ENCODE results near the gene NACA2. TPM values are rescaled to one million over a fixed set of nuclear protein-coding genes. Genes with fewer than 3 reads are reported as not detected.

The NACA2 gene
- total RNA-seq, 1 experiment from 2014 or later: not detected

- ChIA-PET CTCF (no interaction called here), POLR2A (ENCODE audit: unreplicated experiment) (interaction anchor here (0.7 kb wide), 1 partner anchor 226 kb away, joined by 7 read pairs; no protein-coding TSS in a partner anchor)
- BruUV-seq (replicated peaks): no TSS peak
- Histone ChIP-seq H3K27me3 (ENCODE audit: low read length) (no peaks in the 10 kb centered on the region), H4K20me1 (ENCODE audit: low read length) (no peaks in the 10 kb centered on the region), H2AFZ (ENCODE audit: low read length) (no peak overlapping the region), H3K79me2 (ENCODE audit: low read length) (no peaks in the 10 kb centered on the region), H3F3A (ENCODE audit: low read length, unreplicated experiment) (no peaks in the 10 kb centered on the region), H3K9me3 (ENCODE audit: low read length) (peaks cover 10% of the 10 kb centered on the region), H3K27ac (ENCODE audit: low read length) (no peak overlapping the region), H3K4me1 (ENCODE audit: insufficient read depth, low read length) (no peaks in the 10 kb centered on the region), H3K9ac (ENCODE audit: low read length) (no peak overlapping the region), H3K4me2 (ENCODE audit: low read length) (no peak overlapping the region), H3K36me3 (ENCODE audit: low read depth, low read length) (no peaks in the 10 kb centered on the region), H3K9me2 (replicated peaks; ENCODE audit: low read length) (no peaks in the 10 kb centered on the region), H3K4me3 (ENCODE audit: low read length) (no peak overlapping the region)
- DNase-seq: no peak
- intact Hi-C loops (cut with micrococcal nuclease): no loop called here
- ATAC-seq: no peak
- no peak for TF ChIP-seq EZH2phosphoT487 (IDR thresholded peaks at IDR 0.05; ENCODE audit: borderline replicate concordance, low read length)
- no peak for TF ChIP-seq EZH2 (IDR thresholded peaks at IDR 0.05; ENCODE audit: low read length, unreplicated experiment)
Observed at GRCh38 chr17:61543786-61544415, 47.1 kb downstream of the NACA2 start.

GRCh38 chr17:61542027-61542426, 49.0 kb downstream of the NACA2 start:
- no peaks in the 10 kb centered on the region for H3K36me3 ChIP-seq (ENCODE audit: low read depth, low read length)
- H3K27ac ChIP-seq (ENCODE audit: low read length): no peak overlapping the region
- ChIA-PET POLR2A (ENCODE audit: unreplicated experiment) (no interaction called here), CTCF (interaction anchor here (0.5 kb wide), 1 partner anchor 34 kb away, joined by 3 read pairs; no protein-coding TSS in a partner anchor)
- no peak overlapping the region for H3K4me2 ChIP-seq (ENCODE audit: low read length)
- TF ChIP-seq EZH2 (IDR thresholded peaks at IDR 0.05; ENCODE audit: low read length, unreplicated experiment) (no peak), CTCF (conservative IDR thresholded peaks at IDR 0.05; ENCODE audit: low read depth, low read length) (no peak), EZH2phosphoT487 (IDR thresholded peaks at IDR 0.05; ENCODE audit: borderline replicate concordance, low read length) (no peak)
- H3K27me3 ChIP-seq (ENCODE audit: low read length): no peaks in the 10 kb centered on the region
- ATAC-seq (no peak), DNase-seq (no peak)
- H3K4me1 ChIP-seq (ENCODE audit: insufficient read depth, low read length): no peaks in the 10 kb centered on the region
- no peaks in the 10 kb centered on the region for H4K20me1 ChIP-seq (ENCODE audit: low read length)
- H3F3A ChIP-seq (ENCODE audit: low read length, unreplicated experiment): no peaks in the 10 kb centered on the region
- no peak overlapping the region for H2AFZ ChIP-seq (ENCODE audit: low read length)
- no peak overlapping the region for H3K4me3 ChIP-seq (ENCODE audit: low read length)
- no peaks in the 10 kb centered on the region for H3K79me2 ChIP-seq (ENCODE audit: low read length)
- no peaks in the 10 kb centered on the region for H3K9me2 ChIP-seq (replicated peaks; ENCODE audit: low read length)
- peaks cover 10% of the 10 kb centered on the region for H3K9me3 ChIP-seq (ENCODE audit: low read length)
- no TSS peak for BruUV-seq (replicated peaks)
- intact Hi-C loops (cut with micrococcal nuclease): no loop called here
- no peak overlapping the region for H3K9ac ChIP-seq (ENCODE audit: low read length)

- DNase-seq (no peak), ATAC-seq (no peak)
- H3K27ac ChIP-seq (ENCODE audit: low read length): no peak overlapping the region
- H3K4me2 ChIP-seq (ENCODE audit: low read length): no peak overlapping the region
- ChIA-PET POLR2A (ENCODE audit: unreplicated experiment) (no interaction called here), CTCF (no interaction called here)
- H3K36me3 ChIP-seq (ENCODE audit: low read depth, low read length): no peaks in the 10 kb centered on the region
- no peak overlapping the region for H3K9ac ChIP-seq (ENCODE audit: low read length)
- no peaks in the 10 kb centered on the region for H3K4me1 ChIP-seq (ENCODE audit: insufficient read depth, low read length)
- no peaks in the 10 kb centered on the region for H3F3A ChIP-seq (ENCODE audit: low read length, unreplicated experiment)
- H3K27me3 ChIP-seq (ENCODE audit: low read length): no peaks in the 10 kb centered on the region
- BruUV-seq (replicated peaks): no TSS peak
- H3K79me2 ChIP-seq (ENCODE audit: low read length): no peaks in the 10 kb centered on the region
- H3K9me3 ChIP-seq (ENCODE audit: low read length): peaks cover 10% of the 10 kb centered on the region
- H4K20me1 ChIP-seq (ENCODE audit: low read length): no peaks in the 10 kb centered on the region
- H2AFZ ChIP-seq (ENCODE audit: low read length): no peak overlapping the region
- no peak for TF ChIP-seq EZH2phosphoT487 (IDR thresholded peaks at IDR 0.05; ENCODE audit: borderline replicate concordance, low read length)
- no peak for TF ChIP-seq EZH2 (IDR thresholded peaks at IDR 0.05; ENCODE audit: low read length, unreplicated experiment)
- no peak for TF ChIP-seq CTCF (conservative IDR thresholded peaks at IDR 0.05; ENCODE audit: low read depth, low read length)
- no peaks in the 10 kb centered on the region for H3K9me2 ChIP-seq (replicated peaks; ENCODE audit: low read length)
- intact Hi-C loops (cut with micrococcal nuclease): no loop called here
- H3K4me3 ChIP-seq (ENCODE audit: low read length): no peak overlapping the region
Observed at GRCh38 chr17:61540874-61541273, 50.1 kb downstream of the NACA2 start.

Other genes starting within 250 kb of the NACA2 start
- gene TBX2, start 191.4 kb downstream of the NACA2 start, total RNA-seq (2014; rRNA removed): 7.1 and 8.5 TPM in 2 replicates
- gene TBX4, start 138.8 kb downstream of the NACA2 start, total RNA-seq (2014; rRNA removed): not detected in 2 replicates